Liver (tissue), 3 donors: Measurements from ENCODE around the gene PSMA1.

ENCODE experiments used
- GABPA ChIP-seq, 2 donors: IDR thresholded peaks in 1 of 2; conservative IDR thresholded peaks in 1 of 2; 2 replicates each; pipeline ENCODE4 v1.6.1; 2016; ENCODE audit warnings: antibody characterized with exemption in 2 of 2, mild to moderate bottlenecking in 1 of 2, moderate library complexity in 1 of 2
- HNF4G ChIP-seq: IDR thresholded peaks from 2 replicates; pipeline ENCODE4 v1.6.1; 2016; ENCODE audit warnings: antibody characterized with exemption
- JUND ChIP-seq, 2 donors: IDR thresholded peaks; 2 replicates each; pipeline ENCODE4 v1.6.1; 2016; ENCODE audit warnings: antibody characterized with exemption in 2 of 2
- NR2F2 ChIP-seq: IDR thresholded peaks from 2 replicates; pipeline ENCODE4 v1.6.1; 2016; ENCODE audit warnings: antibody characterized with exemption
- RAD21 ChIP-seq, 2 donors: IDR thresholded peaks; 2 replicates each; pipeline ENCODE4 v1.6.1; 2016; ENCODE audit warnings: antibody characterized with exemption in 2 of 2, mild to moderate bottlenecking in 2 of 2
- SP1 ChIP-seq: IDR thresholded peaks from 2 replicates; pipeline ENCODE4 v1.6.1; 2018; ENCODE audit warnings: antibody characterized with exemption, mild to moderate bottlenecking
- TAF1 ChIP-seq: conservative IDR thresholded peaks from 2 replicates; pipeline ENCODE4 v1.6.1; 2016; ENCODE audit warnings: antibody characterized with exemption, mild to moderate bottlenecking
- YY1 ChIP-seq: IDR thresholded peaks from 2 replicates; pipeline ENCODE4 v1.6.1; 2016; ENCODE audit warnings: antibody characterized with exemption, mild to moderate bottlenecking
- TF ChIP-seq, protein P1 (sequence below): fragments of 150-350 bp; IDR thresholded peaks from 2 replicates; pipeline ENCODE4 v1.5.1; 2017; ENCODE audit warnings: improper control_type of control experiment, low read depth, low read length; ENCODE audit not compliant: missing input control
- TF ChIP-seq, protein P2 (sequence below): IDR thresholded peaks from 2 replicates; pipeline ENCODE4 v1.6.1; 2016; ENCODE audit warnings: antibody characterized with exemption
- donor health status: healthy.
- donor health status: healthy.

DNA sequence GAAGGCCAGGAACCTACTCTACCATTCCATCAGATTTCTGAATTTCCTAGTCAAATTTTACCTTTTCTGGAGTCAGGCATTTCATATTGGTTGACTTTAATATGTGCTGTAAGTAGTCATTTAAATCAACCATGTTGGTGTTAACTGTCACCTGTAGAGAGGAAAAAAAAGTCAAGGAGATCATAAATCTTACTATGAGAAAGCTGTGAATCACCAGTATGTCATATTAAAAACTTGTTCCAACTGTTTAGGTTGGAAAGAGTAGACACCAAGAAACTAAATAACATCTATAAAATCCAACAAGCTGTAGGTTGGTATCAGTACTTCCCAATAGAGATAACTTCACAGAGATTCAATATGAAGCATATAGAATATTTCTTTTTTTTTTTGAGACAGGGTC, 60.0 kb downstream of the PSMA1 start:
- TF ChIP-seq, protein P1, sequence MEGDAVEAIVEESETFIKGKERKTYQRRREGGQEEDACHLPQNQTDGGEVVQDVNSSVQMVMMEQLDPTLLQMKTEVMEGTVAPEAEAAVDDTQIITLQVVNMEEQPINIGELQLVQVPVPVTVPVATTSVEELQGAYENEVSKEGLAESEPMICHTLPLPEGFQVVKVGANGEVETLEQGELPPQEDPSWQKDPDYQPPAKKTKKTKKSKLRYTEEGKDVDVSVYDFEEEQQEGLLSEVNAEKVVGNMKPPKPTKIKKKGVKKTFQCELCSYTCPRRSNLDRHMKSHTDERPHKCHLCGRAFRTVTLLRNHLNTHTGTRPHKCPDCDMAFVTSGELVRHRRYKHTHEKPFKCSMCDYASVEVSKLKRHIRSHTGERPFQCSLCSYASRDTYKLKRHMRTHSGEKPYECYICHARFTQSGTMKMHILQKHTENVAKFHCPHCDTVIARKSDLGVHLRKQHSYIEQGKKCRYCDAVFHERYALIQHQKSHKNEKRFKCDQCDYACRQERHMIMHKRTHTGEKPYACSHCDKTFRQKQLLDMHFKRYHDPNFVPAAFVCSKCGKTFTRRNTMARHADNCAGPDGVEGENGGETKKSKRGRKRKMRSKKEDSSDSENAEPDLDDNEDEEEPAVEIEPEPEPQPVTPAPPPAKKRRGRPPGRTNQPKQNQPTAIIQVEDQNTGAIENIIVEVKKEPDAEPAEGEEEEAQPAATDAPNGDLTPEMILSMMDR: no peak
- TF ChIP-seq, protein P2, sequence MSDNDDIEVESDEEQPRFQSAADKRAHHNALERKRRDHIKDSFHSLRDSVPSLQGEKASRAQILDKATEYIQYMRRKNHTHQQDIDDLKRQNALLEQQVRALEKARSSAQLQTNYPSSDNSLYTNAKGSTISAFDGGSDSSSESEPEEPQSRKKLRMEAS: no peak
- no peak for TF ChIP-seq TAF1
- no peak for TF ChIP-seq SP1
- no peak for TF ChIP-seq GABPA (IDR thresholded peaks at IDR 0.05 in 1 of 2, conservative IDR thresholded peaks at IDR 0.05 in 1 of 2)
- no peak for TF ChIP-seq RAD21 (IDR thresholded peaks at IDR 0.05)
- no peak for TF ChIP-seq NR2F2
- TF ChIP-seq JUND (IDR thresholded peaks at IDR 0.05): no peak
- TF ChIP-seq YY1: no peak
- no peak for TF ChIP-seq HNF4G
